HG03280 (cell line): Measurements from ENCODE around the gene PLCB1.
"Not testable (repeated sequence)": the region's sequence is repeated elsewhere in the genome, so short reads cannot be mapped to it uniquely, and the experiment has no call there.

Experiments
- ATAC-seq: cut with Tn5 transposase; IDR thresholded peaks from one replicate; pipeline ENCODE4 v1.9.1; 2021; ENCODE audit warnings: mild to moderate bottlenecking, moderate library complexity; ENCODE audit not compliant: unreplicated experiment

PLCB1 gene

DNA sequence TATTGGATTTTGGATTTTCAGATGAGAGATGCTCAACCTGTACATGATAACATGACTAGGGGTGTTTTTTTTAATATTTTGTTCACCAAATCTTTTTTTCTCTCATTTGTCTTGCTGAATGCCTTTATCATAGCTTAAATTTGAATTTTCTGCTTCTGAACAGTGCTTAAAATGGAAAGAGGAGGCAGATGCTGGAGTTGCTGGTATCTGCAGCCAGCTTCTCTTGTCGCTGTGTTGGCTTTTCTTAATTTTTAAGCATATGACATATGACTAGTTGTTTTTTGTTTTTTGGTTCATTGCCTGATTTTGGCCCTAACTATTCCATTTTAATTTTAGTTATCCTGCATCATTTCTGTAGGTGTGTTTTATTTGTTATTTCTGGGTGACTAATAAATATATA is 196.1 kb downstream of the PLCB1 start:
- no peak for ATAC-seq

DNA sequence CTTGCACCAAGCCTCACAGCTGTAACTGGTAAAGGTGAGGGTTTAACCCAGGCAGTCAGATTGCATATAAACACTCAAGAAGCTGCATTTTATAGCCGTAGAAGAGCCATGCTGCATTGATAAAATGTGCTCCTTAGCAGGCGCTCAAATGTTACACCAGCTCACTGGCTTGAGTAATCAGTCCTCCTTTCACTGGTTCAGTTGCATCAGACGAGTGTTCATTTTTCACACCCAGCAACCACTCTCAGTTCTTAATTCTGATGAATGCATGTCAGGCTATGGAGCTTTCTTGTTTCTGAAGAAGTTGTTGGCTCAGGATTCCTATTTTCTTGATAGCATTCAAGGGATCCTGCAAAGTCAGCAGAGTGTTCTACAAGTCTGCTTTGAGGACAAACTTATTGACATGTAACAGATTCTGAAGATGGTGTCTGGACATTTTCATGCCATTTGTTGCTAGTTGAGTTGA is 198.3 kb downstream of the PLCB1 start:
- no peak for ATAC-seq

DNA sequence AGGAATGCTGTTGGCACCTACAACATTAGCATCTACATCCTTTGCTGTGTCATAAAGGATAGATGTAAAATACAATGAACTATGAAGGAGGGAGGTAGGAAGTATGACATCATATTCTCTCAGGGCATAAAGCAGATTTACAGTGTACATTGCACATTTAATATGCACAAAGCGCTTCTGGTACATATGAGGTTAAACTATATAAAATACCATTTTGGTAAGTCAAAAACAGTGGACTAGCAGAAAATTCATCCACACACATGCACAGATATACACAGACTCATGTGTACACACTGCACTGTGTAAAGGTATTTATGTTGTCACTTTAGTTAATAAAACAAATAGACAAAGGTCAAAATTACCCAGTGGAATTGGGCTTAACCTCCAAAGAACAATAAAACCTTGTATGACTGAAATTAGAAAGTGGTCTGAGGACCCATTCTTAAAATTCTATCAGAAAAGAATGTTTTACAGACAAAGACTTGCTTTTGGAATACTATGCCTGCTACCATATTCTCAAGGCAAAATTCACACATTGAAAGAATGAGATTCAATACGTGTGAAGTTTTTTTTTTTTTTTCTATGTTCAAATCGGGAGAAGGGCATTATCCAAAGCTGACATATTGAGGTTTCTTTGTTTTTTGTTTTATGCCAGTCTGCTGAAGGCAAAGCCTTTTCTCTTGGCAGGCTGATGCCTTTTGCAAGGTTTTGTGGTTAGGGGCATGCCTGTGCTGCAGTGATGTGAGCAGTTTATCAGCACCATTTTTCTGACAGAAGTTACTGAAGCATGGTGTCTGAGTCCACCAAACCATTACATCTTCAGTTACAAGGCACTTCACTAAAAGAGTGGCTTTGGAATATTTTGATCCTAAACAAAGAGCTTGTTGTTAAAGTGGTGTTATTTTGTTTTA is 199.0 kb downstream of the PLCB1 start:
- no peak for ATAC-seq

DNA sequence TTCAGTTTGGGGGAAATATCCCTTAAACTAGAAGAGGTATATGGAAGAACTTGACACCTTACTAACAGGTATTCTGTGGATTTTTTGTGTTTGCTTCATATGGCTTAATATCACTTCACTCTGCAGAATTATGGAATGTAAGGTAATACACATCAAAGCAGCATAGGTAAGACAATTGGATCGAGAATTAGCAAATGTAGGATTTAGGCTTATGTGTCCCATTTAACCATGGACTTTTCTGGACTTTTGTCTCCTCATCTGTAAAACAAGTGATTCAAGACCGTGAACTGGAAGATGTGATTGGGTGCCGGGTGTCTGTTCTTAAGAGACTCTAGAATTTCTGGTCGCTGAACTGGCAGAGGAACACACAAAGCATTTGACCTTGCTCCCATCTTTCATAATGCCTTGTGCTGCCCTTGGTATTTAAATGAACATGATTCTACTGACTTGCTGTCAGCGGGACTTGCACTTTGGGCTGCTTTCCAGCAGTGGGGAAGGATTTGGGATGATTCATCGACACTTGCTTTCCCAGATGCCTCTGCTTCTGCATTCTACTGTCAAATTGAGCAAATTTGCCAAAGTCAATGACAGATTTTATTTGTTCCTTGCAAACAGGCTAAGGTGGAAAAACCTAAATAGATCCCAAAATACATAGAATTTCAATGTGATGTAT is 199.8 kb downstream of the PLCB1 start:
- no peak for ATAC-seq

DNA sequence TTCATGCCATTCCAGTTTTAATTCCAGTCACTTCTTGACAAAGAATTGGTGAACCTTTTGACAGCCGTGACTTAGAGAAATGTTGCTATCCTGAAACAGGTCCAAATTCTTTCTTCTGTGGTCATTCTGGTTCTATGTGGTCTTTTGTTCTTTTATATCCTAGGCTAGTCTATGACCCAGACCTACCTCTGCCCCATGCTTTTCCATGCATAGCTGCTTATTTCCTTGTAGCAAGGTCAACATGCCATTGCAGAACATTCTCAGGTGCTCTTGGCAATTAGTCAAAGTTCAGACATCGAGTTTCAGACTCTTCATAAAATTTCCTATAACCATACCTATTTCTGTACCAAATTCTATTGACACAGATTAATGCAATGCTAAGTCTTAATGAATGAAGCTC is 202.6 kb downstream of the PLCB1 start:
- no peak for ATAC-seq

DNA sequence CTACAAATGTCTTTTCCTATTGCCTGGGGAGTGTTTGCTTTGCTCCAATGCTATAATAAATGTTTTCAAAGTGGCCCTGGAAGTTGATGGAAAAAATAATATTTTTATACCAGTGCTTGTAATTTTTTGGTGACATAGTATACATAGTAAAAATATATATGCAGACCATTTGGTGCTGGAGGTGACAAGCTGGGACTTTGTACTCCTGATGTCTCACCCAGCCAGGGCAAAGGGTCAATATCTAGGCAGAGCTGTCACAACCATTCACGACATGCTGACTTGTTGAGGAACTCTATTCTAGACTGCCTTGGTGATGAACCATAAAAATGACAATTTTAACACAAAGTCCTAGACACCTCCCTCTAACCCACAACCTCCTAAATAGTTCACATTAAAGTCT is 203.0 kb downstream of the PLCB1 start:
- ATAC-seq: no peak

DNA sequence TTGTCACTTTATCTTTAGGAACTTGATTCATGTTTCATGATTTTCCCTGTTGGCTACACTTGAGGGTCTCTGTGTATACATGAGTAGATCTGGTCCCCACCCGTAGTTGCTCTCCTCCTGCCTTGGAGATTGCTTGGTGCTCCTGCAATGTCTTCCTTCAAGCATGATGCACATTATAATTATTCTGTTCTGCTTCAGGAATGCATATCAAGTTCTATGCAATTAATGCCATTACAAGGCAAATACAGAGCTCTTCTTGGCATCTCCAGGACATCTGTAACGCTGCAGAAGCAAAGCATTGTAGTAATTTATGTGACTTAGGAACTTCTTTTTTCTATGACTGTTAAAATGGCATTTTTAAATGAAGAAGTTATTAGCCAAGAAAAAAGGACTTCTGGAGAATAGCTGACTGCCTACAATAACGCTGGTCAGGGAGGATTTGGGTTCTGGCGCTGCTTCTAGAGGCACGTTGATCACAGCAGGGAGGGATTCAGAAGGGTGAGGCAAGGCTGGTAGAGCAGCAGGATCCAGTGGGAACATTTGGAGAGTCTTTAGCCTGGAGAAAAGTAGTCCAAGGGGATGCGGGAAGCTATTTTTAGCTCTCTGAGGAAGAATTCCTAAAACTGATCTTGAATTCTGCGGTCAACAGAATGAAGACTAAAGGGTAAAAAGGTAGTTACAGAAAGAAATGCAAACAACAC is 203.6 kb downstream of the PLCB1 start:
- ATAC-seq: no peak

DNA sequence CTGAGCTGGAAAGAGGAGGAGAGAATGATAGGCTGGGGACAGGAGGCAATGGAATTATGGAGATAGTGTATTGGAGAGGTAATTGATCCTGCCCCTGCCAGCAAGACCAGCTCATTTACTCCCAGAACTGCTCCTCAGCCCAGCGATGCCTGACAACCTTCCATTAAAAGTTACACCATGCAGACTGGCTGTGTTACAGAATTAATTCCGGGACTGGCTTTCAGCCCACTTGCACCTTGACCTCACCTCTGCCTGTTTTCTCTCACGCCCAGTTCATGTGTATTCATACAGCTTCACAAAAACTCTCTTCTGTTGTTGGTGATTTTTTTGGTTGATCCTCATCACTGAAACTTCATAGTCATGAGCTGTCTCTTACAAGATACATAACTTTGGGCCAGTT is 207.3 kb downstream of the PLCB1 start:
- no peak for ATAC-seq

DNA sequence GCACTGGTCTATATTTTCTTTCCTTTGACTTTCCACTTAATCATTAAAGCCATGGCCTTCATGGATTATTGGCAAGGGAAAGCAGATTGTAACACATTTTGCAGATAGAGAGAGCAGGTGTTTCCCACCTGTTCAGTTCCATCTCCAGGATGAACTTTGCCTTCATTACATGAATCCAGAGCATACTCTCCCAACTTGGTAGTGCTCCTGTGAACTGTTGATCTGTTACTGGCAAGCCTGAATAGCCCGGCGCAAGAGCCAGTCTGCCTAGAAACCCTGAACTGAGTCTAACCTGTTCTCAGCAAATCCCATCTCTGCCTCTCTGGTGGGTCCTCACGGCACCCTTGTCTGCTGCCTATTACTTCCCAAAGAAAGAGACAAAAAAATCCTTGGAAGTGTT is 210.3 kb downstream of the PLCB1 start:
- no peak for ATAC-seq

DNA sequence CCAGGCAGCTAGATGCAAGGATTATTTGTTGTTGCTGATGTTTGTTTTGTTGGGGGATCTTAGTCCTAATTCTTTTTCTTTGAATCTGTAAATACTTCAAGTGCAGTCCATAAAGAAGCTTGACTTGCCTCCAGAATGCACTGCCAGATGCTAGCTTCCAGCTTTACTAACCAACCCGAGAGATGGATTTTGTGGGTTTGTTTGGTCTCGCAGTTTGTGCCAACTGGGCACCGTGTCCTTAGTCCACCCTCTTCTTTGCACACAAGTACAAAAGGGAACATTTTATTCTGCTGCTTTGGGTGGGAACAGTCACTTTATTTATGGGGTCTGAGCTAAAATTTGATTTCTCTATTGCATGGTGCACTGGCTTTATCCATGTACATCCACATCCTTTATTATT is 212.0 kb downstream of the PLCB1 start:
- ATAC-seq: no peak

DNA sequence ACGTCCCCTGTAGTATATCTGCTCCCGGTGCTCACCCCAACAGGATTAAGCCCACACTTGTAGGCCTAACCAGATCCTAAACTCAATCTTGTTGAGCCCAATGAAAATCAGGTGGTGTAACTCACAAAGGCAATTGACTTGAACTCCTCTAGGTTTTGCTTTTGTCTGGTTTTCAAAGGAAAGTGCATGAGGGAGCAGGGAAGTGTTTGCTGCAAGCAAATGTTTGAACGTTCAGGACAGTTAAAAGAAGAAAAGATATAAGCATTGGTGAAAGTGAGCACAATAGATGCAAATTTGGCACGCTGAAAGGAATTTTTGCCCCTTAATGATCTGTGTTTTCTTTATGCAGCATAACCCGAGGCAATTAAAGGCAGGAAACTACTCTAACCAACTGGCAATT is 212.6 kb downstream of the PLCB1 start:
- ATAC-seq: no peak

DNA sequence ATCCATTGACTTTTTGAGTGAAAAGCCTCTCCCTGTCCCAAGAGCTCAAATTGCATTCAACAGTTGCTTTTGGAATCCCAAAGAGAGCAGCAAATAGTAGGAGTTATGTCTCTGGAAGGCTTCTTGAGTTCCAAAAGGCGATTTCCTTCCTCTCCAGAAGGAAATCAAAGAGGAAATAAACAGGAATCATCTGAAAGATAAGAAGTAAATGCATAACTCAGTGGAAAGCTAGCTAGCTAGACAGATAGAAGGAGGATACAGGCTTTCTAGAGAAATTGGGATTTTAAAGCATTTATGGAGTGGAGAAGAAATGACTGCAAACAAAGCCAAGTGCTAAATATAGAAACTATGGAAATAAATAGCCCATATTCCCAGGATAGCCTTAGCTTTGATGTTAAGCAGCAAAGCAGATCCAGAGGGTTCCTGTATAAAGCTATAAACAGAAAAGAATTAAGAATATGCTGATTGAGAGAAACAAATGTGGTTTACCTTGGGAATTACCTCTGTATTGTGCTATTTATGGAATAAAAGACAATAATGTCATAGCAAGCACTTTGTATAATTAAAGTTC is 214.7 kb downstream of the PLCB1 start:
- no peak for ATAC-seq

DNA sequence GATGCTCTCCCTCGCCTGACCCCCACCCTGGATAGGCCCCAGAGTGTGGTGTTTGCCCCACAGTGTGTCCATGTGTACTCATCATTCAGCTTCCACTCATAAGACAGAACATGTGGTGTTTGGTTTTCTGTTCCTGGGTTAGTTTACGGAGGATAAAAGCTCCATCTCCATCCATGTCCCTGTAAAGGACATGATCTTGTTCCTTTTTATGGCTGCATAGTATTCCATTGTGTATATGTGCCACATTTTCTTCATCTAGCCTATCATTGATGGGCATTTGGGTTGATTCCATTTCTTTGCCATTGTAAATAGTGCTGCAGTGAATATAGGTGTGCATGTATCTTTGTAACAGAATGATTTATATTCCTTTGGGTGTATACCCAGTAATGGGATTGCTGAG is 218.2 kb downstream of the PLCB1 start:
- not testable (repeated sequence) for ATAC-seq

DNA sequence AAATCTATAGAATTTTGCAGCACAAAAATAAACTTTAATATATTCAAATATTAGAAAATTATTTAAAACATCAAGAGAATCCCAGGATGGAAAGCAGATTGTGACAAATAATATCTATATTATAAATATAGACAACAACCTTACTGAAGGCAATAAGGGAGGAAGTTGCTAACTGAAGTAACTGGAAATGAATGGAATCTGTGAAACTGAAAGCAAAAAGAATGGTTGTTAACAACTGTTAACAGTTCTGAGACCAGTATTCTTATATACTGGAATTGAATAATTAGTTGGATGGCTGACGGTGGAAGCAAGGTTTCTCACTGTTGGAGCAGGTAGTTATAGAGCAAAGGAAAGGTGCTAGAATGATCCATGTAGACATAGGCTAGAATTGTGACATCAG is 220.4 kb downstream of the PLCB1 start:
- no peak for ATAC-seq

DNA sequence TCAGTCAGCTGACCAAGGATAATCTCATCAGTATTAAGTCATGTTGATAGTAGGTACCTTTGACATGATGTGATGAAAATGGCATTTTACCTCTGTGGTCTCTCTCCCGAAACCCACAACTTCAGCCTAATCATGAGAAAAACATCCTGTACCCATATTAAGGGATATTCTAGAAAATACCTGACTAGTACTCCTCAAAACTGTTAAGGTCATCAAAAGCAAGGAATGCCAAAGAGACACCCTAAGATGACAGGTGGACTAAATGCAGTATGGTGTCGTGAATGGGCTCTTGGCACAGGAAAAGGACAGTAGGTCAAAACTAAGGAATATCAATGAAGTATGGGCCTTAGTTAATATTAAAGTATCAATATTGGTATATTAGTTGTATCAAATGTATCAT is 221.4 kb downstream of the PLCB1 start:
- ATAC-seq: no peak

DNA sequence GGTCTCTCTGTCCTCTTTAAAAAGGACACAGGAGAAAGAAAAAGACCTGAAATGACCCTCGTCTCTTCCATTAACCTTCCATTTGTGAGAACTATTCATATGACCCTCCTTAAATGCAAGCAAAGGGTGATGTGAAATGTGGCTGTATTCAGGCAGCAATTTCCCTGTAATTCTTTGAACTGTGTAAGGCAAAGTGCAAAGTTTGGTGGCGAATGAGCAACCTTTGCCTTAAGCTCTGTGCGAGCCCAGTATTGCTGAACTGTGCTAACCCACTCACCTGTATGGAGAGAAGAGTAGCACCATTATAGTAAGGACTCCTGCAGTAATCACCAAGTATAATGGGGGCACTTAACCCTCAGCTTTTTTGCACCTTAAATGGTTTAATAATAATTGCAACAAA is 223.4 kb downstream of the PLCB1 start:
- no peak for ATAC-seq

DNA sequence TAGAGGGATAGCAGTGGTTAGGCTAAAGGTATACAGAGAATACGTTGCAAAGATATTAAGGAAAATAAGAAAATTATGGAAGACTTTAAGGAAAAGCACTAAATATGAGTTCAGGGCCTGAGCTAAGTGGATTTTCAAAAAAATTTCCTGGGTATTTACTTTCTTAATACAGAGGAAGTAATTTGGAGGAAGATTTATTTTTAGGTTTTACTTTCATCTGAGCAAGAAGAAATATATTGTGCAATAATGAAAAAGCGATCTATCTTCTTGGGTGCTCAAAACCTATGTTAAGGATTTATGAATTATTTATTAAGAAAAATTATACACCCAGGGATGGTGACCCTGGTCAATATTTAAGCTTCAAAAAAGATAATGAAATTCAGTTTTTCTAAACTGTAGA is 224.7 kb downstream of the PLCB1 start:
- ATAC-seq: no peak

DNA sequence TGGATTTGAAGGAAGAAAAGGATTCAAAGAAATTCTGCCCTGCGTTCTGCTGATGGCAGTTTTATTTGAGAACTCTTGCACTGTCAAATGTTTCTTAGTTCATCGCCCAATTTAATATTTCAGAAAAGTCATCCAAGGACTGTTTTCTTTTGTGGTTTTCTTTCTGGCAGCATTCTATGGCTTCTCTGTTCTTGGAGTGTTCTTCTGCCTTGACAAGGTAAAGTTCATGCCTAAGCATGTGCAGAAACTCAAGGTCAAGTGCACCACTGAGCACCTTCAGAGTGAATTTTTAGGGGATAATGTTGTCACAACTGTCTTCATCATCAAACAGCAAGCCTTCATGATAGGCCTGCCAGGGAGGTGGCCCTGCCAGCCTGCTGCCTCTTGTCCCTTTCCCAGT is 225.6 kb downstream of the PLCB1 start:
- ATAC-seq: no peak

DNA sequence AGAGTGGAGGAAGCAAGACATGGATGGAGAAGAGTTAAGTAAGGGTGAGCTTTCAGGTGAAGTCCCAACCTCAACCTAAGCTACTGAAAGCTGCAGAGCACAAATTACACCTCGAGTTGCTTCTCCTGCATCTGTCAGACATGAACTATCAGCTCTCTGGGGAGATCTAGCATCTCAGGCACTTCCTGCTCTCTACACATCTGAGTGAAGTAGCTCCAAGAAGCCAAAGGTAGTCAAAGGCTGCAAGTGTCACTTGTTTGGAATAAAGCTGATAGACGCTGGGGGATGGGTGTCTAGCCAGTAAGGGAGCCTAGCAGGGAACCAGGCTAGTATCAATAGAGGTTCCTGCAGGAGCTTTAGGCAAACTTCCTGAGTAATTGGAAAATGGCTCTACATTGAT is 228.0 kb downstream of the PLCB1 start:
- ATAC-seq: no peak

DNA sequence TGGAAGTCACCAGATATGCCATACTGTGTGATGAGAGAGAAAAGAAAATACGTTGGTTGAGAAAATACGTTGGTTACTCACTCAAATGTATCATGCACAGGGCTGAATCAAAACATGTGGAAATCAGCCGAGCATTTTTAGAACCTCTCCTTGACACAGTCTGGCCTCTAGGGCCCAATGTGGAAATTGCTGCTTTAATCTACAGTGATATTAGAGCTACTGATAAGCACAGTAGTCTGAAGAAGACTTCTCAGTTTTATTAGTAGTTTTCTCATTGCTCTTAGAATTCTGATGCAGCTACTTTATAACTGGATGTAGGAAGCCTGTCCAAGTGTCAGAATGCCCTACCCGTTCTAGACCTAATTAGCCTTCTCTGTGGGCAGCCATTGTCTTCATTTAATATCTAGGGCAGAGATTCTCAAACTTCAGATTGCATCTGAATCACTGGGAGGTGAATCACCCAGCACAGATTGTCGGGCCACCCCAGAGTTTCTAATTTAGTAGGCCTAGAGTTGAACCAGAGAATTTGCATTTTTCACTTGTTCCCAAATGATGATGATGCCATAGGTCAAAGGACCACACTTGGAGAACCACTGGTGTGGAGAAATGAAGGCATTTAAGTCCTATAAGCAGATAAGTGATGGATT is 229.1 kb downstream of the PLCB1 start:
- ATAC-seq: no peak

DNA sequence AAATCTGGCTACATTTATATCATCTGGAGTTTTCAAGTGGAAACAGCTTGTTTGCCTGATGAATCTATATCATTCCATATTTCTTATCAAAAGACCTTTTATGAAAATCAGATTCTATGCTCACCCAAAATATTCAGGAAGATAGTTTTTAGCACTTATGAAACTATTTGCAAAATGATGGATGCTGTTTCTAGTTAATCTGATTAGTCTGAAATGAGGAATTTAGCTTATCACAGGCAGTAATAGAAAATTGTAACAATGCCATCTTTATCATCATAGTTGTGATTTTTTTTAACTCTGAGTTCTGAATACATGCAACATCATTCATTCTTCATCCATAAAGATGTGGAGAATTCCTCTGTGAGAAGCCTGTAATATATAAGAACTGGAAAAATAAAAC is 229.7 kb downstream of the PLCB1 start:
- ATAC-seq: no peak
